H9 (cell line): ENCODE data around the gene MUCL3. TPM values are rescaled to one million over a fixed set of nuclear protein-coding genes. Genes with fewer than 3 reads are reported as not detected.
A peak's percentile ranks its signal among the peaks of the same experiment; 100 is the strongest.

Source experiments
- DNase-seq: peaks from one replicate; pipeline ENCODE4 v3.0.0-alpha.2; 2017
- H2AFZ ChIP-seq: one replicate; pipeline ENCODE4 v1.6.1; 2013; ENCODE audit warnings: mild to moderate bottlenecking, low read length, control low read depth, moderate library complexity
- H2AK5ac ChIP-seq: 2 replicates; pipeline ENCODE4 v1.6.1; 2013; ENCODE audit warnings: low read length, control low read depth, mixed read lengths; ENCODE audit not compliant: insufficient read length
- H2BK120ac ChIP-seq: one replicate; pipeline ENCODE4 v1.6.1; 2013; ENCODE audit warnings: low read depth, mild to moderate bottlenecking, low read length, control low read depth, inconsistent platforms; ENCODE audit not compliant: poor library complexity, severe bottlenecking
- H2BK12ac ChIP-seq: 2 replicates; pipeline ENCODE4 v1.6.1; 2013; ENCODE audit warnings: low read length, control low read depth, mixed read lengths, low read depth; ENCODE audit not compliant: insufficient read length
- H2BK15ac ChIP-seq: 2 replicates; pipeline ENCODE4 v1.6.1; 2013; ENCODE audit warnings: low read depth, low read length, control low read depth
- H2BK20ac ChIP-seq: one replicate; pipeline ENCODE4 v1.6.1; 2013; ENCODE audit warnings: low read depth, mild to moderate bottlenecking, low read length, control low read depth, inconsistent platforms; ENCODE audit not compliant: poor library complexity, severe bottlenecking
- H2BK5ac ChIP-seq: 2 replicates; pipeline ENCODE4 v1.6.1; 2013; ENCODE audit warnings: low read length, control low read depth, mixed read lengths; ENCODE audit not compliant: insufficient read length
- H3K14ac ChIP-seq: 2 replicates; pipeline ENCODE4 v1.6.1; 2013; ENCODE audit warnings: low read length, control low read depth; ENCODE audit not compliant: insufficient read depth
- H3K18ac ChIP-seq: 2 replicates; pipeline ENCODE4 v1.6.1; 2013; ENCODE audit warnings: low read depth, mild to moderate bottlenecking, mixed read lengths, low read length, control low read depth; ENCODE audit not compliant: insufficient read length
- H3K23ac ChIP-seq: 2 replicates; pipeline ENCODE4 v1.6.1; 2013; ENCODE audit warnings: low read length, control low read depth, mixed read lengths, low read depth; ENCODE audit not compliant: insufficient read length
- H3K23me2 ChIP-seq: 2 replicates; pipeline ENCODE4 v1.6.1; 2013; ENCODE audit warnings: low read depth, mild to moderate bottlenecking, mixed read lengths, low read length, control low read depth; ENCODE audit not compliant: insufficient read length, poor library complexity, severe bottlenecking
- H3K27ac ChIP-seq: 2 replicates; pipeline ENCODE4 v1.5.1; 2013; ENCODE audit warnings: low read length, control low read depth, mixed read lengths, low read depth; ENCODE audit not compliant: insufficient read length
- H3K27me3 ChIP-seq: 2 replicates; pipeline ENCODE4 v1.6.1; 2013; ENCODE audit warnings: low read length, control low read depth, inconsistent platforms; ENCODE audit not compliant: insufficient read depth
- H3K4ac ChIP-seq: 2 replicates; pipeline ENCODE4 v1.6.1; 2013; ENCODE audit warnings: low read depth, mild to moderate bottlenecking, control low read depth, inconsistent platforms, low read length, moderate library complexity
- H3K4me1 ChIP-seq: 2 replicates; pipeline ENCODE4 v1.6.1; 2013; ENCODE audit warnings: low read length, control low read depth, inconsistent platforms; ENCODE audit not compliant: insufficient read depth
- H3K4me2 ChIP-seq: 2 replicates; pipeline ENCODE4 v1.6.1; 2013; ENCODE audit warnings: low read length, control low read depth, mixed read lengths; ENCODE audit not compliant: insufficient read length, insufficient read depth
- H3K56ac ChIP-seq: 2 replicates; pipeline ENCODE4 v1.6.1; 2013; ENCODE audit warnings: low read depth, mild to moderate bottlenecking, mixed read lengths, low read length, control low read depth; ENCODE audit not compliant: insufficient read length
- H3K79me1 ChIP-seq: 2 replicates; pipeline ENCODE4 v1.6.1; 2013; ENCODE audit warnings: low read depth, mild to moderate bottlenecking, moderate library complexity, low read length, control low read depth, inconsistent platforms; ENCODE audit not compliant: insufficient read depth, poor library complexity, severe bottlenecking
- H3K79me2 ChIP-seq: 2 replicates; pipeline ENCODE4 v1.6.1; 2013; ENCODE audit warnings: low read length, control low read depth, inconsistent platforms; ENCODE audit not compliant: insufficient read depth
- H3K9ac ChIP-seq: 2 replicates; pipeline ENCODE4 v1.6.1; 2013; ENCODE audit warnings: low read length, control low read depth, mixed read lengths; ENCODE audit not compliant: insufficient read length; ENCODE audit errors: extremely low read depth
- H3K9me3 ChIP-seq: one replicate; pipeline ENCODE4 v1.6.1; 2013; ENCODE audit warnings: low read depth, low read length, inconsistent platforms; ENCODE audit not compliant: control insufficient read depth
- H3T11ph ChIP-seq: one replicate; pipeline ENCODE4 v1.6.1; 2013; ENCODE audit warnings: mild to moderate bottlenecking, low read length, control low read depth, inconsistent platforms
- H4K20me1 ChIP-seq: one replicate; pipeline ENCODE4 v1.6.1; 2013; ENCODE audit not compliant: control insufficient read depth, insufficient read length, insufficient read depth
- H4K5ac ChIP-seq: 2 replicates; pipeline ENCODE4 v1.6.1; 2013; ENCODE audit warnings: low read depth, mild to moderate bottlenecking, mixed read lengths, low read length, control low read depth; ENCODE audit not compliant: insufficient read length
- H4K8ac ChIP-seq: replicated peaks from 2 replicates; pipeline ENCODE4 v1.6.1; 2013; ENCODE audit warnings: low read length, control low read depth, mixed read lengths, low read depth; ENCODE audit not compliant: insufficient read length
- H4K91ac ChIP-seq: 2 replicates; pipeline ENCODE4 v1.6.1; 2013; ENCODE audit warnings: low read depth, mild to moderate bottlenecking, moderate library complexity, mixed read lengths, low read length, control low read depth; ENCODE audit not compliant: insufficient read length
- H3K27ac Mint-ChIP-seq, 3 experiments: 2 replicates in 2 of 3; 3 replicates in 1 of 3; pipeline ENCODE4 v1.8.0; 2020 to 2021; ENCODE audit warnings: mixed read lengths in 3 of 3, mild to moderate bottlenecking in 1 of 3, moderate library complexity in 1 of 3
- H3K27me3 Mint-ChIP-seq: 2 replicates; pipeline ENCODE4 v1.8.0; 2021; ENCODE audit warnings: low read depth, mild to moderate bottlenecking, moderate library complexity, mixed read lengths
- H3K36me3 Mint-ChIP-seq, 3 experiments: 2 replicates in 2 of 3; 3 replicates in 1 of 3; pipeline ENCODE4 v1.8.0; 2020 to 2021; ENCODE audit warnings: low read depth in 3 of 3, mixed read lengths in 3 of 3; ENCODE audit not compliant: insufficient read depth in 1 of 3
- H3K4me1 Mint-ChIP-seq, 2 experiments: 2 replicates each; pipeline ENCODE4 v1.8.0; 2020; ENCODE audit warnings: mixed read lengths in 2 of 2
- H3K4me3 Mint-ChIP-seq, 2 experiments: 2 replicates in 1 of 2; 3 replicates in 1 of 2; pipeline ENCODE4 v1.8.0; 2020 to 2021; ENCODE audit warnings: mild to moderate bottlenecking in 2 of 2, mixed read lengths in 2 of 2, moderate library complexity in 1 of 2
- H3K9me3 Mint-ChIP-seq, 2 experiments: 2 replicates in 1 of 2; 3 replicates in 1 of 2; pipeline ENCODE4 v1.8.0; 2020; ENCODE audit warnings: mild to moderate bottlenecking in 2 of 2, mixed read lengths in 2 of 2, moderate library complexity in 1 of 2
- WGBS: extraction: QIAGEN DNeasy Blood & Tissue Kit; methylation state at CpG from one replicate; pipeline ENCODE4 v1.1.7; 2013; ENCODE audit warnings: missing lambda C conversion rate, low lambda C conversion rate, mixed read lengths; ENCODE audit not compliant: insufficient read length; ENCODE audit errors: extremely low coverage; 5-methylcytosine and 5-hydroxymethylcytosine counted together
- total RNA-seq: library from RNA; stranded (reverse); gene quantifications from 2 replicates; pipeline ENCODE4 v1.2.1, GENCODE V29; 2021
- TF ChIP-seq, protein P1 (sequence below): fragments of 200-600 bp; sonication (generic); conservative IDR thresholded peaks from 3 replicates; pipeline ENCODE4 v1.8.0; 2021; ENCODE audit warnings: antibody characterized with exemption, mild to moderate bottlenecking

The MUCL3 gene
- total RNA-seq, 1 experiment from 2014 or later = 0.15 TPM

DNA sequence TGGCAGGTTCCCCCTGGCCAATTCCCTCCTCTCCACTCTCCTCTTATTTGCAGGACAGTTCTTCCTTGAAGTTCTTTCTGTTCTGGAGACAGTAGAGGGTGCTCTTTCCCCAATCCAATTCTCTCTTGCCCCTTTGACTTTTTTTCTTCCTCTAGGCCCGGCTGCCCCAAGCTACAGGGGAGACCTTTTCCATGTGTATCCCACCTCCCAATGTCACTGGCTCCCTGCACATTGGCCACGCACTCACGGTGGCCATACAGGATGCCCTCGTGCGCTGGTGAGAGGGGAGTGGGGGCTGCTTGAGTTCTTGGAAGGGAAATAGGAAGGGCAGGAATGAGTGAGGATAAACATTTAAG lies 25.2 kb upstream of the MUCL3 start:
- Histone ChIP-seq H2AK5ac (no peak overlapping the region), H3K4me1 (no peaks in the 10 kb centered on the region), H3K4me2 (no peak overlapping the region), H3K56ac (no peak overlapping the region), H2BK120ac (no peak overlapping the region), H3K23me2 (peaks cover 10% of the 10 kb centered on the region), H3K27ac (no peak overlapping the region), H3K9ac (no peak overlapping the region), H2BK20ac (no peak overlapping the region), H2BK5ac (no peak overlapping the region), H3K9me3 (no peaks in the 10 kb centered on the region), H4K20me1 (no peaks in the 10 kb centered on the region), H3K79me2 (no peaks in the 10 kb centered on the region), H3K14ac (no peak overlapping the region; the same call in 1 of the 2 replicates), H3K79me1 (no peaks in the 10 kb centered on the region), H3T11ph (no peak overlapping the region), H4K5ac (no peak overlapping the region), H2BK12ac (no peak overlapping the region), H2AFZ (no peak overlapping the region), H2BK15ac (no peak overlapping the region), H3K27me3 (no peaks in the 10 kb centered on the region), H3K18ac (no peak overlapping the region), H3K4ac (no peak overlapping the region), H3K23ac (no peak overlapping the region), H4K8ac (no peak overlapping the region), H4K91ac (no peak overlapping the region)
- Mint-ChIP-seq H3K27ac (peak overlapping the region in 2 of 3 experiments; percentile 75 to 86; a peak in 4 of 7 replicates), H3K36me3 (peaks cover 42 to 79% (median 77%) of the 10 kb centered on the region in 3 experiments), H3K27me3 (no peaks in the 10 kb centered on the region; the same call in none of the 2 replicates), H3K9me3 (no peaks in the 10 kb centered on the region), H3K4me1 (peaks cover 22 to 26% of the 10 kb centered on the region in 2 experiments), H3K4me3 (peak overlapping the region; percentile 33 to 93)
- TF ChIP-seq, protein P1, sequence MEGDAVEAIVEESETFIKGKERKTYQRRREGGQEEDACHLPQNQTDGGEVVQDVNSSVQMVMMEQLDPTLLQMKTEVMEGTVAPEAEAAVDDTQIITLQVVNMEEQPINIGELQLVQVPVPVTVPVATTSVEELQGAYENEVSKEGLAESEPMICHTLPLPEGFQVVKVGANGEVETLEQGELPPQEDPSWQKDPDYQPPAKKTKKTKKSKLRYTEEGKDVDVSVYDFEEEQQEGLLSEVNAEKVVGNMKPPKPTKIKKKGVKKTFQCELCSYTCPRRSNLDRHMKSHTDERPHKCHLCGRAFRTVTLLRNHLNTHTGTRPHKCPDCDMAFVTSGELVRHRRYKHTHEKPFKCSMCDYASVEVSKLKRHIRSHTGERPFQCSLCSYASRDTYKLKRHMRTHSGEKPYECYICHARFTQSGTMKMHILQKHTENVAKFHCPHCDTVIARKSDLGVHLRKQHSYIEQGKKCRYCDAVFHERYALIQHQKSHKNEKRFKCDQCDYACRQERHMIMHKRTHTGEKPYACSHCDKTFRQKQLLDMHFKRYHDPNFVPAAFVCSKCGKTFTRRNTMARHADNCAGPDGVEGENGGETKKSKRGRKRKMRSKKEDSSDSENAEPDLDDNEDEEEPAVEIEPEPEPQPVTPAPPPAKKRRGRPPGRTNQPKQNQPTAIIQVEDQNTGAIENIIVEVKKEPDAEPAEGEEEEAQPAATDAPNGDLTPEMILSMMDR = peak; percentile 77
- DNase-seq = peak; percentile 44
- no CpG with 5 or more reads among the region's 5 CpGs for WGBS
